GM12878 (cell line): ENCODE data around the gene LCN12.

ENCODE experiments used
- BACH1 ChIP-seq: fragments of 450-650 bp; IDR thresholded peaks from 2 replicates; pipeline ENCODE4 v1.6.1; 2017; ENCODE audit warnings: mild to moderate bottlenecking, borderline replicate concordance
- CEBPB ChIP-seq, 2 experiments: fragments of 150-350 bp in 1 of 2; IDR thresholded peaks; 2 replicates each; pipeline ENCODE4 v1.6.1; 2012 to 2014; ENCODE audit warnings: low read depth in 2 of 2, low read length in 2 of 2, borderline replicate concordance in 1 of 2, inconsistent platforms in 1 of 2
- MYC ChIP-seq: IDR thresholded peaks from 2 replicates; pipeline ENCODE4 v1.6.1; 2011; ENCODE audit warnings: mild to moderate bottlenecking, low read length, moderate library complexity, inconsistent platforms; ENCODE audit not compliant: insufficient read depth, insufficient replicate concordance, insufficient read length, severe bottlenecking
- RCOR1 ChIP-seq: conservative IDR thresholded peaks from 2 replicates; pipeline ENCODE4 v1.6.1; 2012; ENCODE audit warnings: low read depth, low read length, improper control_type of control experiment
- TCF3 ChIP-seq: IDR thresholded peaks from 2 replicates; pipeline ENCODE4 v1.6.1; 2012; ENCODE audit warnings: low read depth, mild to moderate bottlenecking, low read length, borderline replicate concordance; ENCODE audit not compliant: insufficient read depth
- ZNF384 ChIP-seq: IDR thresholded peaks from 2 replicates; pipeline ENCODE4 v1.6.1; 2012; ENCODE audit warnings: low read depth, mild to moderate bottlenecking, low read length, improper control_type of control experiment, borderline replicate concordance
- TF ChIP-seq, protein P1 (sequence below): IDR thresholded peaks from 2 replicates; pipeline ENCODE4 v1.6.1; 2012; ENCODE audit warnings: low read depth, low read length, improper control_type of control experiment
- TF ChIP-seq, protein P2 (sequence below): IDR thresholded peaks from 2 replicates; pipeline ENCODE4 v1.6.1; 2011; ENCODE audit warnings: borderline replicate concordance, low read depth, mild to moderate bottlenecking, moderate library complexity, mixed read lengths, low read length; ENCODE audit not compliant: insufficient read depth; ENCODE audit errors: extremely low read length

DNA sequence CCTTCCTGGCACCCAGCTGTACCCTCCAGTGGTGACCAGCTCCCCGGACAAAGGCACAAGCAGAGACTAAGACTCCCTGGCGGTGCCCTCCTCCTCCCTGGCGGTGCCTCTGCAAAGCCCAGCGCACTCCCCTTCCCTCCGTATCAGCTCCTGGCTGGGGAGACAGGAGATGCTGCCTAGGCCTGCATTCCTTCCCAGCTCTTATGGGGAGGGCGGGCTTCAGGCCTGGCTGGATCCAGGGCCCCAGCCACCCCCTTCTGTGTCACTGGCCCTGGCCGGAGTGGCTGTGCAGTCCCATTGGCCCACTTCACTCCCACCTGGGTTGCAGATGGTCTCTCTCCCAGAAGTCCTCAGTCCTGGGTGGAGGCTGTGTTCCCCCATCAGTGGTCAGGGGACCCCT is 6.4 kb downstream of the LCN12 start:
- TF ChIP-seq, protein P1, sequence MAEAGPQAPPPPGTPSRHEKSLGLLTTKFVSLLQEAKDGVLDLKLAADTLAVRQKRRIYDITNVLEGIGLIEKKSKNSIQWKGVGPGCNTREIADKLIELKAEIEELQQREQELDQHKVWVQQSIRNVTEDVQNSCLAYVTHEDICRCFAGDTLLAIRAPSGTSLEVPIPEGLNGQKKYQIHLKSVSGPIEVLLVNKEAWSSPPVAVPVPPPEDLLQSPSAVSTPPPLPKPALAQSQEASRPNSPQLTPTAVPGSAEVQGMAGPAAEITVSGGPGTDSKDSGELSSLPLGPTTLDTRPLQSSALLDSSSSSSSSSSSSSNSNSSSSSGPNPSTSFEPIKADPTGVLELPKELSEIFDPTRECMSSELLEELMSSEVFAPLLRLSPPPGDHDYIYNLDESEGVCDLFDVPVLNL: no peak
- TF ChIP-seq MYC: no peak
- no peak for TF ChIP-seq CEBPB (IDR thresholded peaks at IDR 0.05; ENCODE audit: borderline replicate concordance in 1 of 2, low read depth in 2 of 2, low read length in 2 of 2)
- no peak for TF ChIP-seq RCOR1
- TF ChIP-seq TCF3: no peak
- TF ChIP-seq, protein P2, sequence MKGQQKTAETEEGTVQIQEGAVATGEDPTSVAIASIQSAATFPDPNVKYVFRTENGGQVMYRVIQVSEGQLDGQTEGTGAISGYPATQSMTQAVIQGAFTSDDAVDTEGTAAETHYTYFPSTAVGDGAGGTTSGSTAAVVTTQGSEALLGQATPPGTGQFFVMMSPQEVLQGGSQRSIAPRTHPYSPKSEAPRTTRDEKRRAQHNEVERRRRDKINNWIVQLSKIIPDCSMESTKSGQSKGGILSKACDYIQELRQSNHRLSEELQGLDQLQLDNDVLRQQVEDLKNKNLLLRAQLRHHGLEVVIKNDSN: no peak
- no peak for TF ChIP-seq BACH1
- no peak for TF ChIP-seq ZNF384
